ENCODE results near the gene HOXC11.

Gene HOXC11

GRCh38 chr12:53972722-53973235, at the start of gene HOXC11:
Gene HOXC11 (plus strand): TSS chr12:53973126. CDS start chr12:53973242, 116 bp downstream.
- no peak within 1 kb of the TSS for H3K27ac ChIP-seq (ENCODE audit: low read depth, low read length)
- H3K9me3 ChIP-seq (ENCODE audit: control insufficient read depth, insufficient read depth, low read length), result no peaks in the 10 kb centered on the region
- no peaks in the 10 kb centered on the region for H3K36me3 ChIP-seq (ENCODE audit: control insufficient read depth, insufficient read depth, low read length)
- peaks cover 100% of the 10 kb centered on the region for H3K27me3 ChIP-seq (ENCODE audit: control insufficient read depth, insufficient read depth, low read length)
- no peak within 1 kb of the TSS for H3K4me3 ChIP-seq (ENCODE audit: low read depth, low read length)
- no peaks in the 10 kb centered on the region for H3K4me1 ChIP-seq (ENCODE audit: control insufficient read depth, insufficient read depth, low read length)
- H3K9ac ChIP-seq (ENCODE audit: low read depth, low read length), result no peak within 1 kb of the TSS

GRCh38 chr12:53924521-53925405, 48.2 kb upstream of the HOXC11 start:
- Histone ChIP-seq H3K36me3 (ENCODE audit: control insufficient read depth, insufficient read depth, low read length) (no peaks in the 10 kb centered on the region), H3K4me1 (ENCODE audit: control insufficient read depth, insufficient read depth, low read length) (no peaks in the 10 kb centered on the region), H3K9me3 (ENCODE audit: control insufficient read depth, insufficient read depth, low read length) (no peaks in the 10 kb centered on the region), H3K27ac (ENCODE audit: low read depth, low read length) (no peak overlapping the region), H3K27me3 (ENCODE audit: control insufficient read depth, insufficient read depth, low read length) (peaks cover 100% of the 10 kb centered on the region), H3K9ac (ENCODE audit: low read depth, low read length) (no peak overlapping the region), H3K4me3 (ENCODE audit: low read depth, low read length) (no peak overlapping the region)

GRCh38 chr12:53927220-53928029, 45.5 kb upstream of the HOXC11 start:
- Histone ChIP-seq H3K27ac (ENCODE audit: low read depth, low read length) (no peak overlapping the region), H3K9me3 (ENCODE audit: control insufficient read depth, insufficient read depth, low read length) (no peaks in the 10 kb centered on the region), H3K27me3 (ENCODE audit: control insufficient read depth, insufficient read depth, low read length) (peaks cover 100% of the 10 kb centered on the region), H3K9ac (ENCODE audit: low read depth, low read length) (no peak overlapping the region), H3K4me3 (ENCODE audit: low read depth, low read length) (no peak overlapping the region), H3K36me3 (ENCODE audit: control insufficient read depth, insufficient read depth, low read length) (no peaks in the 10 kb centered on the region), H3K4me1 (ENCODE audit: control insufficient read depth, insufficient read depth, low read length) (no peaks in the 10 kb centered on the region)

- no peak overlapping the region for H3K27ac ChIP-seq (ENCODE audit: low read depth, low read length)
- no peak overlapping the region for H3K9ac ChIP-seq (ENCODE audit: low read depth, low read length)
- H3K27me3 ChIP-seq (ENCODE audit: control insufficient read depth, insufficient read depth, low read length), result peaks cover 100% of the 10 kb centered on the region
Measured at GRCh38 chr12:53928054-53928835, 44.7 kb upstream of the HOXC11 start.

GRCh38 chr12:53929527-53929926, 43.4 kb upstream of the HOXC11 start:
- no peak overlapping the region for H3K4me3 ChIP-seq (ENCODE audit: low read depth, low read length)
- no peaks in the 10 kb centered on the region for H3K4me1 ChIP-seq (ENCODE audit: control insufficient read depth, insufficient read depth, low read length)
- H3K27me3 ChIP-seq (ENCODE audit: control insufficient read depth, insufficient read depth, low read length), result peaks cover 100% of the 10 kb centered on the region
- no peaks in the 10 kb centered on the region for H3K9me3 ChIP-seq (ENCODE audit: control insufficient read depth, insufficient read depth, low read length)
- no peak overlapping the region for H3K9ac ChIP-seq (ENCODE audit: low read depth, low read length)
- H3K27ac ChIP-seq (ENCODE audit: low read depth, low read length), result no peak overlapping the region
- no peaks in the 10 kb centered on the region for H3K36me3 ChIP-seq (ENCODE audit: control insufficient read depth, insufficient read depth, low read length)

More at GRCh38 chr12:53928054-53928835, 44.7 kb upstream of the HOXC11 start:
- Histone ChIP-seq H3K9me3 (ENCODE audit: control insufficient read depth, insufficient read depth, low read length) (no peaks in the 10 kb centered on the region), H3K4me1 (ENCODE audit: control insufficient read depth, insufficient read depth, low read length) (no peaks in the 10 kb centered on the region), H3K36me3 (ENCODE audit: control insufficient read depth, insufficient read depth, low read length) (no peaks in the 10 kb centered on the region), H3K4me3 (ENCODE audit: low read depth, low read length) (no peak overlapping the region)

GRCh38 chr12:53930591-53931255, 42.2 kb upstream of the HOXC11 start:
- H3K9me3 ChIP-seq (ENCODE audit: control insufficient read depth, insufficient read depth, low read length), result no peaks in the 10 kb centered on the region

GRCh38 chr12:53931844-53932581, 40.9 kb upstream of the HOXC11 start:
- Histone ChIP-seq H3K9ac (ENCODE audit: low read depth, low read length) (no peak overlapping the region), H3K4me3 (ENCODE audit: low read depth, low read length) (no peak overlapping the region), H3K36me3 (ENCODE audit: control insufficient read depth, insufficient read depth, low read length) (no peaks in the 10 kb centered on the region), H3K27me3 (ENCODE audit: control insufficient read depth, insufficient read depth, low read length) (peaks cover 100% of the 10 kb centered on the region), H3K4me1 (ENCODE audit: control insufficient read depth, insufficient read depth, low read length) (no peaks in the 10 kb centered on the region), H3K9me3 (ENCODE audit: control insufficient read depth, insufficient read depth, low read length) (no peaks in the 10 kb centered on the region), H3K27ac (ENCODE audit: low read depth, low read length) (no peak overlapping the region)

More at GRCh38 chr12:53930591-53931255, 42.2 kb upstream of the HOXC11 start:
- no peak overlapping the region for H3K9ac ChIP-seq (ENCODE audit: low read depth, low read length)
- H3K4me3 ChIP-seq (ENCODE audit: low read depth, low read length), result no peak overlapping the region
- no peaks in the 10 kb centered on the region for H3K36me3 ChIP-seq (ENCODE audit: control insufficient read depth, insufficient read depth, low read length)
- H3K4me1 ChIP-seq (ENCODE audit: control insufficient read depth, insufficient read depth, low read length), result no peaks in the 10 kb centered on the region
- H3K27ac ChIP-seq (ENCODE audit: low read depth, low read length), result no peak overlapping the region
- H3K27me3 ChIP-seq (ENCODE audit: control insufficient read depth, insufficient read depth, low read length), result peaks cover 100% of the 10 kb centered on the region

- Histone ChIP-seq H3K9me3 (ENCODE audit: control insufficient read depth, insufficient read depth, low read length) (no peaks in the 10 kb centered on the region), H3K27ac (ENCODE audit: low read depth, low read length) (no peak overlapping the region), H3K4me3 (ENCODE audit: low read depth, low read length) (no peak overlapping the region), H3K36me3 (ENCODE audit: control insufficient read depth, insufficient read depth, low read length) (no peaks in the 10 kb centered on the region), H3K27me3 (ENCODE audit: control insufficient read depth, insufficient read depth, low read length) (peaks cover 100% of the 10 kb centered on the region), H3K4me1 (ENCODE audit: control insufficient read depth, insufficient read depth, low read length) (no peaks in the 10 kb centered on the region), H3K9ac (ENCODE audit: low read depth, low read length) (no peak overlapping the region)
Measured at GRCh38 chr12:53932915-53933314, 40.0 kb upstream of the HOXC11 start.

- H3K9me3 ChIP-seq (ENCODE audit: control insufficient read depth, insufficient read depth, low read length), result no peaks in the 10 kb centered on the region
- no peak overlapping the region for H3K27ac ChIP-seq (ENCODE audit: low read depth, low read length)
- H3K4me3 ChIP-seq (ENCODE audit: low read depth, low read length), result no peak overlapping the region
- H3K36me3 ChIP-seq (ENCODE audit: control insufficient read depth, insufficient read depth, low read length), result no peaks in the 10 kb centered on the region
- H3K4me1 ChIP-seq (ENCODE audit: control insufficient read depth, insufficient read depth, low read length), result no peaks in the 10 kb centered on the region
- no peak overlapping the region for H3K9ac ChIP-seq (ENCODE audit: low read depth, low read length)
- H3K27me3 ChIP-seq (ENCODE audit: control insufficient read depth, insufficient read depth, low read length), result peaks cover 99% of the 10 kb centered on the region
Measured at GRCh38 chr12:53935383-53936341, 37.3 kb upstream of the HOXC11 start.
